Nephron (organoid): ENCODE data around the gene STPG2.
"Not testable (repeated sequence)": the region's sequence is repeated elsewhere in the genome, so short reads cannot be mapped to it uniquely, and the experiment has no call there.

Experiments
- H3K27ac Mint-ChIP-seq, 3 experiments: 2 replicates each; pipeline ENCODE4 v1.8.0; 2020; ENCODE audit warnings: mixed read lengths in 3 of 3, mild to moderate bottlenecking in 2 of 3, moderate library complexity in 1 of 3
- H3K27me3 Mint-ChIP-seq: 2 replicates; pipeline ENCODE4 v1.8.0; 2021; ENCODE audit warnings: low read depth, mild to moderate bottlenecking, moderate library complexity, mixed read lengths
- H3K36me3 Mint-ChIP-seq: 2 replicates; pipeline ENCODE4 v1.8.0; 2020; ENCODE audit warnings: low read depth, mixed read lengths
- H3K4me1 Mint-ChIP-seq: 2 replicates; pipeline ENCODE4 v1.8.0; 2020; ENCODE audit warnings: mixed read lengths
- H3K4me3 Mint-ChIP-seq, 3 experiments: 2 replicates each; pipeline ENCODE4 v1.8.0; 2020; ENCODE audit warnings: mild to moderate bottlenecking in 3 of 3, mixed read lengths in 3 of 3, moderate library complexity in 2 of 3
- H3K9me3 Mint-ChIP-seq: 2 replicates; pipeline ENCODE4 v1.8.0; 2020; ENCODE audit warnings: mixed read lengths
- TF ChIP-seq, protein P1 (sequence below), 3 experiments: fragments of 200-600 bp; sonication (generic); IDR thresholded peaks; one replicate each; pipeline ENCODE4 v1.5.0; 2021; ENCODE audit warnings: antibody characterized with exemption in 3 of 3; ENCODE audit not compliant: unreplicated experiment in 3 of 3

STPG2 gene

DNA sequence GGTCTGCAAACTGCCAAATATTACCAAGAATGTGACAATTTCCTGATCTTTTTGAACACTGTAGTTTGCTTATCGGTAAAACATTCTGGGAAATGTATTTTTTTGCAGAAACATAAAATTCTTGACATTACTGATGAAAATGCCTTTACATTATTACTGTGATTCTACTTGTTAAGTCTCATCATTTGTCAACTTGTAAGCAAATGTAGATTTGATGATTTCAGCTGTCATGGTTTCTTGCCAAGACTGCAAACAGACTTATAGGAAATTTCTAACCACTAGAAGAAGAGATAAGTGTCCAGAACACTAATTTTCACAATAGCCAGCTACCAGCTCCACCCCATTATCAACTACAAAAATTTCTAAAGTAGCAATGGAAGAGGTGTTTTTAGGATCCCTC lies 560.4 kb downstream of the STPG2 start:
- TF ChIP-seq, protein P1, sequence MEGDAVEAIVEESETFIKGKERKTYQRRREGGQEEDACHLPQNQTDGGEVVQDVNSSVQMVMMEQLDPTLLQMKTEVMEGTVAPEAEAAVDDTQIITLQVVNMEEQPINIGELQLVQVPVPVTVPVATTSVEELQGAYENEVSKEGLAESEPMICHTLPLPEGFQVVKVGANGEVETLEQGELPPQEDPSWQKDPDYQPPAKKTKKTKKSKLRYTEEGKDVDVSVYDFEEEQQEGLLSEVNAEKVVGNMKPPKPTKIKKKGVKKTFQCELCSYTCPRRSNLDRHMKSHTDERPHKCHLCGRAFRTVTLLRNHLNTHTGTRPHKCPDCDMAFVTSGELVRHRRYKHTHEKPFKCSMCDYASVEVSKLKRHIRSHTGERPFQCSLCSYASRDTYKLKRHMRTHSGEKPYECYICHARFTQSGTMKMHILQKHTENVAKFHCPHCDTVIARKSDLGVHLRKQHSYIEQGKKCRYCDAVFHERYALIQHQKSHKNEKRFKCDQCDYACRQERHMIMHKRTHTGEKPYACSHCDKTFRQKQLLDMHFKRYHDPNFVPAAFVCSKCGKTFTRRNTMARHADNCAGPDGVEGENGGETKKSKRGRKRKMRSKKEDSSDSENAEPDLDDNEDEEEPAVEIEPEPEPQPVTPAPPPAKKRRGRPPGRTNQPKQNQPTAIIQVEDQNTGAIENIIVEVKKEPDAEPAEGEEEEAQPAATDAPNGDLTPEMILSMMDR (IDR thresholded peaks at IDR 0.05; ENCODE audit: unreplicated experiment in 3 of 3): no peak
- Mint-ChIP-seq H3K36me3 (no peaks in the 10 kb centered on the region), H3K4me1 (no peaks in the 10 kb centered on the region), H3K9me3 (no peaks in the 10 kb centered on the region), H3K27me3 (no peaks in the 10 kb centered on the region), H3K4me3 (no peak overlapping the region), H3K27ac (no peak overlapping the region)

DNA sequence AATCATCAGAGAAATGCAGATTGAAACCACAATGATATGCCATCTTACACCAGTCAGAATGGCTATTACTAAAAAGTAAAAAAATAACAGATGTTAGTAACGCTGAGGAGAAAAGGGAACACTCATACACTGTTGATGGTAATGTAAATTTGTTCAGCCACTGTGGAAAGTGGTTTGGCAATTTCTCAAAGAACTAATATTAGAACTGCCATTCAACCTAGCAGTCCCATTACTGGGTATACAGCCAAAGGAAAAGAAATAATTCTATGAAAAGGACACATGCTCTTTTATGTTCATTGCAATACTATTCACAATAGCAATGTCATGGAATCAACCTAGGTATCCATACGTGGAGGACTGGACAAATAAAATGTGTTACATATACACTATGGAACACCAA lies 566.3 kb downstream of the STPG2 start:
- no peaks in the 10 kb centered on the region for H3K36me3 Mint-ChIP-seq
- H3K9me3 Mint-ChIP-seq: no peaks in the 10 kb centered on the region
- TF ChIP-seq, protein P1 (IDR thresholded peaks at IDR 0.05; ENCODE audit: unreplicated experiment in 3 of 3): no peak
- no peak overlapping the region for H3K27ac Mint-ChIP-seq
- no peaks in the 10 kb centered on the region for H3K27me3 Mint-ChIP-seq
- no peaks in the 10 kb centered on the region for H3K4me1 Mint-ChIP-seq
- H3K4me3 Mint-ChIP-seq: no peak overlapping the region

DNA sequence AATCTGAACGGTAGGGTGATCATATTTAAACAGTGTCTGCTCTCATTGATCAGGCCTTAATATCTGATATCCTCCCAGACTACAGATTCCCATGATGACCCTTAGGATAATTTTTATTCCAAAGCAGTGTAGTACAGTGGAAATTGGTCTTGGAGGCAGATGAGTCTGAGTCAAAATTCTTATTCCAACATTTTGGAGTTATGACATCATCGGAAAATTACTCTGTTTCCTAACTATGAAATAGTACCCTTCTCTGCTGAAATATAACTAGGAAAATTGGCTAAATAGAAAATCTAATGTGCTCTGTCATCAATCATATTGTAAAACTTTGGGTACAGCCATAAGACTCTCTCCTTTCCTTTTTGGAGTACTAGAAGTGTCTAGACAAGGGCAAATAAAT lies 583.3 kb downstream of the STPG2 start:
- no peaks in the 10 kb centered on the region for H3K27me3 Mint-ChIP-seq
- TF ChIP-seq, protein P1 (IDR thresholded peaks at IDR 0.05; ENCODE audit: unreplicated experiment in 3 of 3): no peak
- H3K4me1 Mint-ChIP-seq: no peaks in the 10 kb centered on the region
- H3K27ac Mint-ChIP-seq: no peak overlapping the region
- H3K9me3 Mint-ChIP-seq: peaks cover 19% of the 10 kb centered on the region
- H3K4me3 Mint-ChIP-seq: no peak overlapping the region
- H3K36me3 Mint-ChIP-seq: no peaks in the 10 kb centered on the region

DNA sequence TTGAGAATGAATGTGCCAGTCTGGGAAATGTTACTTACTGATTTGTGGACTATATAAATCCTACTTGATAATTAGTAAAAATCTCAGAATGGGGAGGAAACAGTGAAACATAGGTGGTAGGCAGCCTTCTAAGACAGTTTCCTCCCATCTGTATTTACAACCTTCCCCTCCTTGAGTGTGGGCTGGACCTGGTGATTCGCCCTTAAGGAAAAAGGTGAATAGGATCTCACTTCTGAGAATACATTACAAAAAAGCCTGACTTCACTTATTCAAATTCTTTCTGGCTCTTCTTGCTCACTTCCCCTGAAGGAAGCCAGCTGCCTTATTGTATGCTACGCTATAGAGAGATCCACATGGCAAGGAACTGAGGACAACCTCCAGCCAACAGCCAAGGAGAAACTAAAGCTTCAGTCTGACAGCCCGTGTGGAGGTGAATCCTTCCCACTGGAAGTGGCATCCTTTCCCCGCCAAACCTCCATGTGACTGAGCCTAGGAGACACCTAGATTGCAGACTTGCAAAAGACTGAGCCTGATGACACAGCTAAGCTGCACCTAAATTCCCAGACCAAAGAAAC lies 585.0 kb downstream of the STPG2 start:
- Mint-ChIP-seq H3K4me1 (no peaks in the 10 kb centered on the region), H3K9me3 (peaks cover 13% of the 10 kb centered on the region), H3K36me3 (no peaks in the 10 kb centered on the region), H3K27me3 (no peaks in the 10 kb centered on the region), H3K27ac (no peak overlapping the region), H3K4me3 (no peak overlapping the region)
- TF ChIP-seq, protein P1 (IDR thresholded peaks at IDR 0.05; ENCODE audit: unreplicated experiment in 3 of 3): no peak

DNA sequence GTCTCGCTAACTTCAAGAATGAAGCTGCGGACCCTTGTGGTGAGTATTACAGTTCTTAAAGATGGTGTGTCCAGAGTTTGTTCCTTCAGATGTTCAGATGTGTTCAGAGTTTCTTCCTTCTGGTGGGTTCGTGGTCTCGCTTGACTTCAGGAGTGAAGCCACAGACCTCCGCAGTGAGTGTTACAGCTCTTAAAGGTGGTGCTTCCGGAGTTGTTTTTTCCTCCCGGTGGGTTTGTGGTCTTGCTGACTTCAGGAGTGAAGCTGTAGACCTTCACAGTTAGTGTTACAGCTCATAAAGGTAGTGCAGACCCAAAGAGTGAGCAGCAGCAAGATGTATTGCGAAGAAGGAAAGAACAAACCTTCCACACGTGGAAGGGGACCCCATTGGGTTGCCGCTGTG lies 592.6 kb downstream of the STPG2 start:
- not testable (repeated sequence) for H3K4me3 Mint-ChIP-seq, H3K27ac Mint-ChIP-seq, H3K27me3 Mint-ChIP-seq, H3K4me1 Mint-ChIP-seq, H3K36me3 Mint-ChIP-seq, H3K9me3 Mint-ChIP-seq

DNA sequence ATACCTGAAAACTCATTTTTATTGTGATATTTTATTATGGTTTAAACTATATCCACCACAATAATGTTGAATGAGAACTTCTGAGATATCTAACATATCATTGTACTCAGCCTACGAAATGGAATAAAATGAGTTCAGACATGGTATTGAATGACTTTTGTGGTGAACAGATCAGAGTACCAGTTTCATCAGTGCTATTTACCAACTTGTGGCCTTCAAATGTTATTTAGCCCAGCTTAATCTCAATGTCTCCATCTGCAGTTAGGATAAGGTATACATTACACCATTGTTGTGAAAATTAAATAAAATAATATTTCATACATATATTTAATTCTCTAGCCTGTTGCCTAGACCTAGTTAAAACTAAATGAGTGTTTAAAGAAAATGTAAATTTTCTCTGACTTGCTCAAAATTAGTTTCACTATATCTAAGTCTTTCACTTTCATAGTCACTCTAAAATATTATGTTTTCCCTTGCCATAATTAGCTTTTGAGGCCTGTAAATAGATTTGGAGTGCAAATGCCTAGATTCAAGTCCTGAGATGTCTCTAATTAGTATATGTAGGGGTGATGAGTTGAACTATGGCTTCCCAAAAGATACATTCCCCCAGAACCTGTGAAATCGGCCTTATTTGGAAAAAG lies 594.2 kb downstream of the STPG2 start:
- no peaks in the 10 kb centered on the region for H3K36me3 Mint-ChIP-seq
- H3K4me1 Mint-ChIP-seq: no peaks in the 10 kb centered on the region
- H3K9me3 Mint-ChIP-seq: no peaks in the 10 kb centered on the region
- TF ChIP-seq, protein P1 (IDR thresholded peaks at IDR 0.05; ENCODE audit: unreplicated experiment in 3 of 3): no peak
- H3K27ac Mint-ChIP-seq: no peak overlapping the region
- H3K4me3 Mint-ChIP-seq: no peak overlapping the region
- no peaks in the 10 kb centered on the region for H3K27me3 Mint-ChIP-seq
